Left ventricle myocardium inferior (tissue), 1 donor: Measurements from ENCODE around the gene ZNF691. TPM values are rescaled to one million over a fixed set of nuclear protein-coding genes. Genes with fewer than 3 reads are reported as not detected.

Experiments
- DNase-seq: peaks from one replicate; pipeline ENCODE4 v3.0.0-alpha.2; 2020
- H3K27ac ChIP-seq: fragments of 200-600 bp; replicated peaks from 2 replicates; pipeline ENCODE4 v1.8.0; 2021
- H3K27me3 ChIP-seq: fragments of 200-600 bp; 2 replicates; pipeline ENCODE4 v1.8.0; 2021; ENCODE audit warnings: low read depth
- H3K36me3 ChIP-seq: fragments of 200-600 bp; 2 replicates; pipeline ENCODE4 v1.8.0; 2021
- H3K4me1 ChIP-seq: fragments of 200-600 bp; 2 replicates; pipeline ENCODE4 v1.8.0; 2021
- H3K4me3 ChIP-seq: fragments of 200-600 bp; 2 replicates; pipeline ENCODE4 v1.8.0; 2021; ENCODE audit warnings: mild to moderate bottlenecking, moderate library complexity
- H3K9me3 ChIP-seq: fragments of 200-600 bp; replicated peaks from 2 replicates; pipeline ENCODE4 v1.8.0; 2021
- CTCF ChIP-seq: fragments of 200-600 bp; IDR thresholded peaks from 2 replicates; pipeline ENCODE4 v1.8.0; 2021; ENCODE audit warnings: antibody characterized with exemption, mild to moderate bottlenecking, borderline replicate concordance
- intact Hi-C: fragments of 100-400 bp; cut with micrococcal nuclease; formaldehyde crosslinking; loops from one replicate; pipeline ENCODE4 v1.11.0; 2022
- total RNA-seq: library from RNA; stranded (reverse); fragmentation: NEBNext Ultra II Directional; extraction: Animal tissue kit (Norgen Biotek cat#: 25700); gene quantifications from one replicate; pipeline ENCODE4 v1.2.1, GENCODE V29; 2021
- donor health status: DM: no; HTN: yes; CAD: no; lungs with severe emphysema.

The ZNF691 gene
- total RNA-seq, 1 donor from 2014 or later = 8.9 TPM

DNA sequence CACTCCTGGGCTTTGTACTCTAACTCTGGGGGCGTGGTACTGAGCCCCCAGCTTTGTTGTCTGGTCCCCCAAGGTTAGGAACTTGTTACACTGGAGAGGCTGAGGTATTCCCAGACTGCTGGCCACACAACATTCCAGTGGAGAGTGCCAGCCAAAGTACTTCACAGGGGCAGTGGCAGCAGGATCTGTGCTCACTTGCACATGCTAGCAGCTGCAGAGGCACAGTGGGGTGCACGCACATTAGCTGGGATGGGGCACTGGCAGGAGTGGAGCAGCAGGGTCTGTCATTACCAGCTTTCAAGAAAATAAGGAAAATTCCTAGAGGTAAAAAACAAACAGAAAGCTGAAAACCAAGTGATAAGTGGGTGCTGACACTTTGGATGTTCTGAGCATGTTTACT, 31.0 kb downstream of the ZNF691 start:
- Histone ChIP-seq H3K4me1 (peaks cover 8% of the 10 kb centered on the region), H3K27me3 (no peaks in the 10 kb centered on the region), H3K9me3 (peaks cover 11% of the 10 kb centered on the region), H3K27ac (no peak overlapping the region), H3K36me3 (no peaks in the 10 kb centered on the region), H3K4me3 (no peak overlapping the region)
- DNase-seq = no peak
- TF ChIP-seq CTCF = no peak
- intact Hi-C loops = no loop called here

DNA sequence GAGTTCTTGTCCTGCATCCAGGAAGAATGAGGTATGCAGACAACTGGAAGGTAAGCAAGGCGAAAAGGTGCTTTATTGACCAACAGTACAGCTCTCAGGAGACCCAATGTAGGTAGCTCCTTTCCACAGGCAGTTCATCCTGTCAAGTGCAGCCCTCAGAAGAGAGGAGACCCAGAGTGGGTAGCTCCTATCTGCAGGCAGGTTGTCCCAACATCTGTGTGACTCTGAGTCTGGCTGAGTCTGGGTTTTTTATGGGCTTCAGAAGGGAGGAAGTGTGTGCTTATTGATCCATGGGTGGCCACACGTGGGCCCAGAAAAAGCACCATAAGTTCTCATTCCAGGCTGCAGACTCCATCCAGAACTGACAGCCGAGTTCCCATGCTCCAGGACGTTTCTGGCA, 34.0 kb downstream of the ZNF691 start:
- H3K27ac ChIP-seq = no peak overlapping the region

GRCh38 chr1:42886046-42886739, 39.8 kb downstream of the ZNF691 start:
- H3K4me3 ChIP-seq = no peak overlapping the region
- intact Hi-C loops = no loop called here
- TF ChIP-seq CTCF = no peak
- H3K9me3 ChIP-seq = no peaks in the 10 kb centered on the region
- no peaks in the 10 kb centered on the region for H3K36me3 ChIP-seq
- no peak overlapping the region for H3K27ac ChIP-seq
- H3K27me3 ChIP-seq = peaks cover 18% of the 10 kb centered on the region
- DNase-seq = no peak
- H3K4me1 ChIP-seq = no peaks in the 10 kb centered on the region

More for the DNA sequence above, 34.0 kb downstream of the ZNF691 start:
- Histone ChIP-seq H3K9me3 (no peaks in the 10 kb centered on the region), H3K4me3 (no peak overlapping the region), H3K27me3 (peaks cover 7% of the 10 kb centered on the region), H3K36me3 (no peaks in the 10 kb centered on the region), H3K4me1 (peaks cover 8% of the 10 kb centered on the region)
- no peak for TF ChIP-seq CTCF
- DNase-seq = no peak
- intact Hi-C loops = no loop called here

DNA sequence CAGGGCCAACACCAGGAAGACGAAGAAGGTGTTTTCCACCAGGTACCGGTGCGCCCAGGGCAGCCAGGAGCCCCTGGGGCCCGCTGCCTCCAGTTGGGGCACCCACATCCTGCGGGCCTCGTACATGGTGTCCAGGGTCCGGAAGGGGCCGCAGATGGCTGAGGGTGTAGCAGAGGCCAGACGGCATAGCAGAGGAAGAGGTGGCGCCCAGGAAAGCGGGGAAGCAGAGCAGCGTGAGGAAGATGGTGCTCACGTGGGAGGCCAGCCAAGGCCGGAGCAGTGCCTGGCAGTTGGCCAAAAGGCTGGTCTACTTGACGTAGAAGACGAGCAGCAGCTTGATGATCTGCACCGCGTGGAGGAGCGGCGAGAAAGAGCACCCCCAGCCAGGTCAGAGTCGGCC, 40.4 kb downstream of the ZNF691 start:
- H3K9me3 ChIP-seq = no peaks in the 10 kb centered on the region
- no peak for TF ChIP-seq CTCF
- no peaks in the 10 kb centered on the region for H3K36me3 ChIP-seq
- H3K4me3 ChIP-seq = no peak overlapping the region
- DNase-seq = no peak
- no peaks in the 10 kb centered on the region for H3K4me1 ChIP-seq
- intact Hi-C loops = no loop called here
- H3K27me3 ChIP-seq = peaks cover 18% of the 10 kb centered on the region
- H3K27ac ChIP-seq = no peak overlapping the region

- no peaks in the 10 kb centered on the region for H3K4me1 ChIP-seq
- H3K9me3 ChIP-seq = no peaks in the 10 kb centered on the region
- peaks cover 18% of the 10 kb centered on the region for H3K27me3 ChIP-seq
- H3K4me3 ChIP-seq = no peak overlapping the region
- DNase-seq = no peak
- H3K36me3 ChIP-seq = no peaks in the 10 kb centered on the region
- intact Hi-C loops = no loop called here
- H3K27ac ChIP-seq = no peak overlapping the region
- TF ChIP-seq CTCF = no peak
Measured at GRCh38 chr1:42887366-42887765, 41.0 kb downstream of the ZNF691 start.
